Measurements from ENCODE around the gene C17orf114.

The C17orf114 gene

GRCh38 chr17:4842376-4842775, 40.2 kb upstream of the C17orf114 start:
- TF ChIP-seq, protein P1, sequence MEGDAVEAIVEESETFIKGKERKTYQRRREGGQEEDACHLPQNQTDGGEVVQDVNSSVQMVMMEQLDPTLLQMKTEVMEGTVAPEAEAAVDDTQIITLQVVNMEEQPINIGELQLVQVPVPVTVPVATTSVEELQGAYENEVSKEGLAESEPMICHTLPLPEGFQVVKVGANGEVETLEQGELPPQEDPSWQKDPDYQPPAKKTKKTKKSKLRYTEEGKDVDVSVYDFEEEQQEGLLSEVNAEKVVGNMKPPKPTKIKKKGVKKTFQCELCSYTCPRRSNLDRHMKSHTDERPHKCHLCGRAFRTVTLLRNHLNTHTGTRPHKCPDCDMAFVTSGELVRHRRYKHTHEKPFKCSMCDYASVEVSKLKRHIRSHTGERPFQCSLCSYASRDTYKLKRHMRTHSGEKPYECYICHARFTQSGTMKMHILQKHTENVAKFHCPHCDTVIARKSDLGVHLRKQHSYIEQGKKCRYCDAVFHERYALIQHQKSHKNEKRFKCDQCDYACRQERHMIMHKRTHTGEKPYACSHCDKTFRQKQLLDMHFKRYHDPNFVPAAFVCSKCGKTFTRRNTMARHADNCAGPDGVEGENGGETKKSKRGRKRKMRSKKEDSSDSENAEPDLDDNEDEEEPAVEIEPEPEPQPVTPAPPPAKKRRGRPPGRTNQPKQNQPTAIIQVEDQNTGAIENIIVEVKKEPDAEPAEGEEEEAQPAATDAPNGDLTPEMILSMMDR (conservative IDR thresholded peaks at IDR 0.05): no peak
- H3K27ac ChIP-seq: no peak overlapping the region

- TF ChIP-seq, protein P1 (conservative IDR thresholded peaks at IDR 0.05): no peak
- no peak overlapping the region for H3K27ac ChIP-seq
Observed at GRCh38 chr17:4840893-4841242, 38.7 kb upstream of the C17orf114 start.

GRCh38 chr17:4839965-4840892, 38.1 kb upstream of the C17orf114 start:
- H3K27ac ChIP-seq: no peak overlapping the region
- TF ChIP-seq, protein P1 (conservative IDR thresholded peaks at IDR 0.05): no peak

DNA sequence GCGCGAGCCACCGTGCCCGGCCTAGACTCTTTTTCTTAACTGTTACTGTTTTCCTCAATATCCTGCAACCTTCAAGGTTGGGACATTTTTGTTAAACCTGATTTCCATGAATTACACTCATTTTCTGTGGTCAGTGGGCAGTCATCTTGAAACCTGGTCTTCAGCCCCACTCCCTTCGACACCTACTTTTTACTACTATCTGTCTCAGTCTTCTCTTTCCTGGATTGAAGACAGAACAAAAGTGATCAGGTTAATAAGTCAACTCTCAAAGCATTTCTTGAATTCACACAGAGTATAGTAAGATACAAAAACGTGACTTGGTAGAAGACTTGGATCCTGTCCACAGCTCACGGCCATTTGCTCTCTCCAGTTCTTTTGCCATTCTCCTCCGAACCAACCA, 37.1 kb upstream of the C17orf114 start:
- TF ChIP-seq, protein P1 (conservative IDR thresholded peaks at IDR 0.05): no peak
- H3K27ac ChIP-seq: no peak overlapping the region

DNA sequence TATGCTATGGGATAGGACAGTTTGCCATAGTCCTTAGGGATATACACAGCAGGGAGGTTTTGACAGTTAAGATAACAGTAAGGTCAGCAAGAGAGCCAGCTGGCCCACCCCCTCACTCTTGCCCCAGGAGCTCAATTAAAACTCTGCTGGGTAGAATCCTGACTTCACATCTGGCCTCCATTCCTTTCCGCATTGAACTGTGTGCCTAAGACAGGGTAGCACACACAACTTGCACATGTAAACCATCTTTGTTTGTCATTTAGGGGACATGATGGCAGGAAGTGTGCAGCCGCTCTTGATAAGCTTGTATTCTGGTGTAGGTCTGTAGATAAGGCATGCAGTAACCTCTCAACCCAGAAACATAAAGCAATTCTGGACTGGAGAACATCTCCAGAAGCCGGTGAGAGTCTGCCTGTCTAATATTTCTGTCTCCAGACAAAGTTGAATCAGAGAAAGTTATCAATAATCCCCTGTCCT, 36.2 kb upstream of the C17orf114 start:
- TF ChIP-seq, protein P1 (conservative IDR thresholded peaks at IDR 0.05): no peak
- H3K27ac ChIP-seq: no peak overlapping the region

DNA sequence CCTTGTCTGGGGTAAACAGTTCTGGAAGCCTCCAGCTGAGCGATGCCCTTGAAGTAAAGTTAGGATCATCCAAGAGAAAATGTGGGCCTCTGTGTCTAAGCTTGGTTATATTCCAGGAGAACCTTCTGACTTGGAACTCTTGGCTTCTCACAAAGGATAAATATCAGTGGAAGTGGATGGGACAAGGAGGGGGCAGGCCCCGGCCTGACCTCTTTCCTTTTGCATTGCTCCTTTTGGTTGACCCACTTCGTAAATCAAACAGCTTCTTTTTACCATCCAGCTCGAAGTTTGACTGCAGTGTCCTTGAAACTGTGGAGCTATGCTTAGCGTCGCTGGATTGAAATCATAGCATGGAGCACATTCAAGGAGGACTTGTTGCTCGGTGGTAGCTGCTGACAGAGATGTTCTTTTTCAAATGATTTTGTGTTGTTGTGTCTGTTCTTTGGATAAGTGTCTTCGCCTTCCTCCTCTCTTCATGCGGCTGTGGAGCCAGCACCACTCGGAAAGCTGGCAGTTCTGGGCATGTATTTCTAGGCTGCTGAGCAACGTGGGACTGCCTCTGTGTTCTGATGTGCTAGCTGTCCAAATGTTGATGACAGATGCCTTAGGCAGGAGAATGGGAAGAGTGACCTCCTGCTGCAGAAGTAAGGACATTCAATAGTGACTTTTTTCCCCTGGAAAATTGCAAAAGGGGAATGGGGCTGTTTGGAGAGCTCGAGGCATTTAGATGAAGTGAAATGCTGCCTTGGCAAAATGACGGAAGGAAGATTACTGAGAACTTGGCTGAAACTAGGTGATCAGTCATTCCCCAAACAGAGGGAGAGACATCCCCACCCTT, 35.6 kb upstream of the C17orf114 start:
- H3K27ac ChIP-seq: no peak overlapping the region
- TF ChIP-seq, protein P1 (conservative IDR thresholded peaks at IDR 0.05): no peak

DNA sequence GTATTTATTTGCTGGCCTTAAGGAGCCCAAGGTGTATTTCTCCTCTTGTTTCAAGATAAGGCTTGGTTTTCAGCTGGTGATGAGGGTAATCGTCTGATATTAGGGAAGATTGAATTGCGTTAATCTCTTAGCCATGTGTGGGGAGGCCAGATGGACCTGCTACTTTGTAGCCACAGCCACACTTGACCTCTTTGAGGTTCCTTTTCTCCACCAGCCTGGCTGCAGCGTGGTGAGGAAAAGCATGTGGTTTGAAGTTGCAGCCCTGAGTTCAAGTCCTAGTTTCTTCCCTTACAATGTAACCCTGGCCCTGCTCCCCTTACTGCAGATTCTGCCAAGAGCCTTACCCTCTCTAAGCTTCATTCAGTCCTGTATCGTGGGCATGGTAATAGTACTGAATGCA, 34.1 kb upstream of the C17orf114 start:
- no peak overlapping the region for H3K27ac ChIP-seq
- TF ChIP-seq, protein P1 (conservative IDR thresholded peaks at IDR 0.05): no peak
